Trophoblast cell (in vitro differentiated cells and primary cell): ENCODE measurements around the gene TRIM50.
"Not testable (repeated sequence)": the region's sequence is repeated elsewhere in the genome, so short reads cannot be mapped to it uniquely, and the experiment has no call there.

ENCODE experiments used
- DNase-seq, 2 donors: peaks; one replicate each; pipeline ENCODE4 v3.0.0-alpha.2; 2016
- H2AFZ ChIP-seq: 2 replicates; pipeline ENCODE4 v1.6.1; 2013; ENCODE audit warnings: low read length, moderate library complexity, mild to moderate bottlenecking; ENCODE audit not compliant: insufficient read depth, poor library complexity
- H2AK5ac ChIP-seq: 2 replicates; pipeline ENCODE4 v1.6.1; 2013; ENCODE audit warnings: mild to moderate bottlenecking, low read length
- H2BK120ac ChIP-seq: 2 replicates; pipeline ENCODE4 v1.6.1; 2013; ENCODE audit warnings: low read length, mild to moderate bottlenecking, moderate library complexity; ENCODE audit not compliant: insufficient read depth, poor library complexity
- H2BK12ac ChIP-seq: 2 replicates; pipeline ENCODE4 v1.6.1; 2013; ENCODE audit warnings: mild to moderate bottlenecking, low read length, moderate library complexity
- H2BK5ac ChIP-seq: 2 replicates; pipeline ENCODE4 v1.6.1; 2013; ENCODE audit warnings: low read length, low read depth, moderate library complexity, mild to moderate bottlenecking; ENCODE audit not compliant: poor library complexity
- H3K14ac ChIP-seq: 2 replicates; pipeline ENCODE4 v1.6.1; 2013; ENCODE audit warnings: mild to moderate bottlenecking, low read length
- H3K18ac ChIP-seq: 2 replicates; pipeline ENCODE4 v1.6.1; 2013; ENCODE audit warnings: mild to moderate bottlenecking, low read length
- H3K23ac ChIP-seq: 2 replicates; pipeline ENCODE4 v1.6.1; 2013; ENCODE audit warnings: low read length
- H3K27ac ChIP-seq: 2 replicates; pipeline ENCODE4 v1.5.1; 2013; ENCODE audit warnings: low read depth, mild to moderate bottlenecking, inconsistent platforms, low read length, moderate library complexity
- H3K27me3 ChIP-seq: 2 replicates; pipeline ENCODE4 v1.6.1; 2013; ENCODE audit warnings: inconsistent platforms, mild to moderate bottlenecking, low read length, moderate library complexity; ENCODE audit not compliant: insufficient read depth
- H3K36me3 ChIP-seq, 2 experiments: 1 replicate in 1 of 2; 2 replicates in 1 of 2; pipeline ENCODE4 v1.6.1; 2013; ENCODE audit warnings: low read length in 2 of 2, mild to moderate bottlenecking in 2 of 2, moderate library complexity in 1 of 2; ENCODE audit not compliant: insufficient read depth in 2 of 2, control insufficient read depth in 1 of 2
- H3K4ac ChIP-seq: 2 replicates; pipeline ENCODE4 v1.6.1; 2013; ENCODE audit warnings: low read depth, mild to moderate bottlenecking, low read length, moderate library complexity
- H3K4me1 ChIP-seq, 2 experiments: 1 replicate in 1 of 2; 2 replicates in 1 of 2; pipeline ENCODE4 v1.6.1; 2013; ENCODE audit warnings: low read length in 2 of 2, mild to moderate bottlenecking in 2 of 2, moderate library complexity in 1 of 2; ENCODE audit not compliant: insufficient read depth in 2 of 2, control insufficient read depth in 1 of 2
- H3K4me2 ChIP-seq: 2 replicates; pipeline ENCODE4 v1.6.1; 2013; ENCODE audit warnings: inconsistent platforms, mild to moderate bottlenecking, low read length, moderate library complexity
- H3K4me3 ChIP-seq: 2 replicates; pipeline ENCODE4 v1.5.1; 2013; ENCODE audit warnings: mild to moderate bottlenecking, low read depth, low read length, inconsistent platforms
- H3K79me1 ChIP-seq: one replicate; pipeline ENCODE4 v1.6.1; 2013; ENCODE audit warnings: low read length
- H3K79me2 ChIP-seq: 2 replicates; pipeline ENCODE4 v1.6.1; 2013; ENCODE audit warnings: low read length, mild to moderate bottlenecking; ENCODE audit not compliant: control insufficient read depth, insufficient read depth, poor library complexity
- H3K9ac ChIP-seq: 2 replicates; pipeline ENCODE4 v1.6.1; 2013; ENCODE audit warnings: mild to moderate bottlenecking, low read length
- H3K9me3 ChIP-seq: 2 replicates; pipeline ENCODE4 v1.6.1; 2013; ENCODE audit warnings: low read depth, mild to moderate bottlenecking, control low read depth, inconsistent platforms, low read length; ENCODE audit not compliant: insufficient read depth
- H4K12ac ChIP-seq: 2 replicates; pipeline ENCODE4 v1.6.1; 2013; ENCODE audit warnings: low read depth, mild to moderate bottlenecking, low read length, moderate library complexity
- H4K8ac ChIP-seq: 2 replicates; pipeline ENCODE4 v1.6.1; 2013; ENCODE audit warnings: low read depth, mild to moderate bottlenecking, low read length, moderate library complexity
- H4K91ac ChIP-seq: one replicate; pipeline ENCODE4 v1.6.1; 2013; ENCODE audit warnings: low read depth, mild to moderate bottlenecking, low read length, moderate library complexity
- WGBS: extraction: QIAGEN DNeasy Blood & Tissue Kit; methylation state at CpG from one replicate; pipeline ENCODE4 v1.1.7; 2013; ENCODE audit warnings: missing lambda C conversion rate; ENCODE audit not compliant: insufficient read length, insufficient coverage; ENCODE audit errors: extremely low coverage; 5-methylcytosine and 5-hydroxymethylcytosine counted together

TRIM50 gene

DNA sequence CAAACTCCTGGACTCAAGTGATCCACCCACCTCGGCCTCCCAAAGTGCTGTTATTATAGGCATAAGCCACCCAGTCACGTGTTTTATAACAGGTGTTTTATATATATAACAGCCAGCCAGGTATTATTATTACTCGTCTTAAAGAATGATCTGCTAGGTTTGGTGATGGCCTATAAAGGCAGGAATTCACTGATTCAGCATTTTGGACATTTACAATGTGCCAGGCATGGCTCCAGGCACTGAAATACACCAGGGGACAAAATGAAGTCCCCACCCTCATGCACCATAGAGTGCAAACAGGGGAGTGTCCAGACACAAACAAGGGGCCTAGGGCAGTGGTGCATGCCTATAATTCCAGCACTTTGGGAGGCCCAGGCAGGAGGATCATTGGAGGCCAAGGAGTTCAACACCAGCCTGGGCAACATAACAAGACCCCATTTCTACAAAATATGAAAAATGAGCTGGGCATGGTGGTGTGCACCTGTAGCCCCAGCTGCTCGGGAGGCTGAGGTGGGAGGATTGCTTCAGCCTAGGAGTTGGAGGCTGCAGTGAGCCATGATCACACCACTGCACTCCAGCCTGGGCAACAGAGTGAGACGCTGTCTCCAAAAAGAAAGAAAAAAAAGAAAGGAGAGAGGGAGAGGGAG lies 4.3 kb downstream of the TRIM50 start:
- H4K91ac ChIP-seq, H2BK120ac ChIP-seq, H3K27me3 ChIP-seq, H3K9me3 ChIP-seq, DNase-seq, H2BK12ac ChIP-seq, H3K4me3 ChIP-seq, H2BK5ac ChIP-seq, H3K36me3 ChIP-seq, H4K8ac ChIP-seq, H3K27ac ChIP-seq, H3K79me1 ChIP-seq, H3K9ac ChIP-seq, H3K4me2 ChIP-seq, H3K4me1 ChIP-seq, H4K12ac ChIP-seq, H2AK5ac ChIP-seq, H3K14ac ChIP-seq, H3K18ac ChIP-seq, H3K4ac ChIP-seq, H3K79me2 ChIP-seq, H2AFZ ChIP-seq, H3K23ac ChIP-seq: not testable (repeated sequence)
- no CpG with 5 or more reads among the region's 5 CpGs for WGBS

DNA sequence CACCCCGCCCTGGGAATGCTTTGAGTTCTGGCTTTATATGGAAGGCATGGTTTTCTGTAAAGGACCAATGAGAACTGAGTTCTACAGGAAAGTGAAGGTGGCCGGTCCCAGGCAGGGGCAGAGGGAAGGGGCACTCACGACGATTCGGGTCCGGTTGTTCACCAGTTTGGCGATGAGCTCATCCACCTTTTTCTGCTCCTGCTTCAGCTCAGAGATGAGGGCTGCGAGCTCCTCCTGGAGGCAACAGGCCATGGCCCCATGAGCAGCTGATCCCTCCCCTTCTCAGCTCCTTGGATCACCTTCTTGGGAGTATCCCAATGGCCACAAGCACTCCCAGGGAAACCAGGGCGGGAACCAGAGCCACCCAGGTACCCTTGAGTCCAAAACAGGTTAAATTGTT lies 7.9 kb downstream of the TRIM50 start:
- H3K27me3 ChIP-seq, H2BK5ac ChIP-seq, H3K4me2 ChIP-seq, H3K27ac ChIP-seq, H2AFZ ChIP-seq, H3K9me3 ChIP-seq, H3K4ac ChIP-seq, H3K79me1 ChIP-seq, H2AK5ac ChIP-seq, H3K4me1 ChIP-seq, H4K91ac ChIP-seq, H3K14ac ChIP-seq, H4K8ac ChIP-seq, H2BK120ac ChIP-seq, H3K18ac ChIP-seq, H3K79me2 ChIP-seq, H3K23ac ChIP-seq, H3K4me3 ChIP-seq, H2BK12ac ChIP-seq, H3K9ac ChIP-seq, H3K36me3 ChIP-seq, H4K12ac ChIP-seq: not testable (repeated sequence)
- WGBS, result no CpG with 5 or more reads among the region's 9 CpGs
- peak; percentile 38 to 61 for DNase-seq

DNA sequence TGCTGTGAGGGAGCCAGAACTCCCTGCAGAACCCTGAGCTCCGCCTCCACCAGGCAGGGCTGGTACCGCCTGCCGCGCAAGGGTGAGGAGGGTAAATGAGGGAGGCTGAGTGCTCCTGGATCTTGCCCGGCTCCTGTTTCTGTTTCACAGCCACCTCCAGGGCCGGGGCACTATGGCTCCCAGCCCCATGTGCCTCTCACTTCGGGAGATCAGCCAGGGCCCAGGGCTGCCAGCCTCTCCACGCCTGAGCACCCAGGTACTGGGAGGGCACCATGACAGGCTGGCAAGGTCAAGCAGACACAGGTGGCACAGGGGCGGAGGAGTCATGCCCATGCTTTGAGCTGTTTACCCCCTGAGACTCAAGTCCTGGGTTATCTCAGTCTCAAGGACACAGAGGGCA lies 8.3 kb downstream of the TRIM50 start:
- not testable (repeated sequence) for H3K36me3 ChIP-seq, DNase-seq, H3K27me3 ChIP-seq, H3K14ac ChIP-seq, H4K8ac ChIP-seq, H3K79me1 ChIP-seq, H3K4me2 ChIP-seq, H3K4ac ChIP-seq, H4K12ac ChIP-seq, H3K23ac ChIP-seq, H2BK120ac ChIP-seq, H2BK12ac ChIP-seq, H2BK5ac ChIP-seq, H4K91ac ChIP-seq, H3K9me3 ChIP-seq, H2AFZ ChIP-seq, H3K9ac ChIP-seq, H3K18ac ChIP-seq, H2AK5ac ChIP-seq, H3K79me2 ChIP-seq, H3K27ac ChIP-seq, H3K4me1 ChIP-seq, H3K4me3 ChIP-seq
- no CpG with 5 or more reads among the region's 9 CpGs for WGBS

DNA sequence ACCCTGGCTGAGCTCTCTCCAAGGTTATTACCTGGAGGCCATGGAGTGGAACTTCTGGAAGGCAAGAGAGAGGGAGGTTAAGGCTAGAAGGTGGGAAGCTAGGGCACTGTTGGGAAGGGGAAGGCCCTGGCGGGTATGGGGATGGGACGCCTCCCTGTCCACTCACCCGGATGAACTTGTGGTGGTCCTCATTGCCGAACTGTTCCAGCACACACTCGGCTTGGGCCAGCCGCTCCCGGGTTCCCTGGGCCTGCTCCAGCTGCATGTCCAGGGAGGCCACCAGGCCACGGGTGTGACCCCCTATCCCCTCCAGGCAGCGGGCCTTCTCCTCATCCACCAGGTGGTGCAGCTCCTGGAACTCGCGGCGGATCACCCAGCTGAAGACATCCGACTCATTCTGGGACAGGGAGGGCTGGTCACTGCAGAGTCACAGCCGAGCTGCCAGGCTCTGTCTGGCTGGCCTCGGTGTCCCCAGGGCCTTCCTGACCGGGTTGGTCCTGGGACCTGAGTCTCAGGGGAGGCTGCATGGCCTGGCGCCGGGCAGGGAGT lies 9.2 kb downstream of the TRIM50 start:
- H4K91ac ChIP-seq, H3K79me2 ChIP-seq, H3K18ac ChIP-seq, H3K79me1 ChIP-seq, H3K9me3 ChIP-seq, H3K27ac ChIP-seq, H3K27me3 ChIP-seq, DNase-seq, H2AK5ac ChIP-seq, H3K4me1 ChIP-seq, H3K4me2 ChIP-seq, H3K4ac ChIP-seq, H2AFZ ChIP-seq, H2BK5ac ChIP-seq, H3K9ac ChIP-seq, H4K12ac ChIP-seq, H2BK12ac ChIP-seq, H3K14ac ChIP-seq, H3K4me3 ChIP-seq, H4K8ac ChIP-seq, H2BK120ac ChIP-seq, H3K36me3 ChIP-seq, H3K23ac ChIP-seq: not testable (repeated sequence)
- no CpG with 5 or more reads among the region's 18 CpGs for WGBS
